ENCODE results near the gene BNIP5. TPM values are rescaled to one million over a fixed set of nuclear protein-coding genes. Genes with fewer than 3 reads are reported as not detected.

BNIP5 gene
- total RNA-seq, 2 donors from 2014 or later, result 11.4 to 14.4 TPM

DNA sequence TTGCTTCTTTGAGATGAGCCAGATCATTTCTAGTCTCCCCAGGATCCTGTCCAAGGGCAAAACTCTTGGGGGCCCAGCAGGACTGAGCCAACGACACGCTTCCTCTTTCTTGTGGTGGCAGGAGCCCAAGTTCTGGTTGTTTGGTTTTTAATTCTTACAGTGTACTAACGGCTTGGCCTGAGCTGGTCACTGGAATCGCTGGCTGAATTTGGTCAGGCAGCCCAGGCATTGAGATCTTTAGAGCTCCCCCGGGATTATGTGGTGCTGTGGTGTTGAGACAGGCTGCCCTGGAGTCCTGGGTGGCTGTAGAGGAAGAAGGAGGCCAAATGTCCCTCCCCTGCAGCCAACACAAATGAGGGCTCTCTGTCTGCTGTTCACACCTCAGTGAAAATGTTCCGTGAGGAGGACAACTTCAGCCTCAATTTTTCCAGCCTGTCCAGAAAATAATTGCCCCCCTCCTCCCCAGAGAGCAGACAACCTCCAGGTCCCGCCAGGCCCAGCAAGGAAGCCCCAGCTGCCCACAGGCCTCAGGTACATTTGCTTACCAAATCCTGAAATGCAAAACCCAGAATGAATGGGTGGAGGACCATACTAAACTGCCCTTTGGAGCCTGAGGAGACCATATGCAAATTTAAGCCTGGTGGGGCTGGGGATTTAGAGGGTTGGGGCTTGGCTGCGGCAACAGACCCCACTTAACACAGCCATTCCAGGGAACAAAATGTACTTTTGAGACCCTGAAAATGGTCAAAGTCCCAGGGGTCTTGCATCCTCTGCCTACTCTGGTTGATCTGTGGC lies 23.6 kb downstream of the BNIP5 start:
- DNase-seq, result no peak
- intact Hi-C loops (cut with DNase I, micrococcal nuclease), result no loop called here
- ATAC-seq, result no peak

DNA sequence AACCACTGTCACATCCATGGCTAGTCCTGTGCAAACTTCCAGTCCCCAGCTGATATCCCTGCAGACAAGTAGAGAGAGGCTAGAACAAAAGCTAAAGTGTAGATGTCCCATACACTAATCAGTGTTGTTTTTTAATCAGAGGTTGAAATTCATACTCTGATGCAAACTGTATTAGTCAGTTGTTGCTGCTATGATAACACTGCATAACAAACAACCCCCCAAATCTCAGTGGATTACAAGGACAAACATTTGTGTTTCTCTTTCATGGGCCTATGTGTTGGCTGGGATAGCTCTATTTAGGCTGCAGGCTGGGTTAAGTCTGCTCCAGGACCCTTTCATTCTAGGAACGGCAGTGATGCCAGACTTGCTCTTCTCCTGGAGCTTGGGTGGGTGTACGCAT lies 26.8 kb downstream of the BNIP5 start:
- intact Hi-C loops (cut with DNase I, micrococcal nuclease), result no loop called here
- no peak for DNase-seq

DNA sequence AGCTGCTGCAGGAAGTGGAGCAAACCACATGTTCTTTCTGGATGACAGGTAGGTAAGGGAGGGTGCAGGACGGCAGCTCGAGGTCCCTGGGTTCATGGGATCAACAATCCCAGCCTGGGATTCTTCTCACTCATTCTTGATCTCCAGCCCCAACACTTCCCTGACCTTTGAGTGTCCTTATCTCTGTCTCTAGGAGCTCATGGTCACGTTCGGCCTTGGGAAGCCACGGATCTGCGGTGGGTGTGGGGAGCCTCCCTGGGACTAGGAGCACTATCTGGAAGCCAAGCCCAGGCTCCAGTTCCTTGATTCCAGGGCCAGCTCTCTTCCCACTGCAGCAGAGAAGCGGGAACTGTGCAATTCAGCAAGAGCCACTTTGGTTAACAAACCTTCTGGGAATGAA lies 27.5 kb downstream of the BNIP5 start:
- ATAC-seq, result peak; percentile 69
- no peak for DNase-seq
- intact Hi-C loops (cut with DNase I, micrococcal nuclease), result no loop called here

More for the DNA sequence above, 26.8 kb downstream of the BNIP5 start:
- ATAC-seq, result no peak

DNA sequence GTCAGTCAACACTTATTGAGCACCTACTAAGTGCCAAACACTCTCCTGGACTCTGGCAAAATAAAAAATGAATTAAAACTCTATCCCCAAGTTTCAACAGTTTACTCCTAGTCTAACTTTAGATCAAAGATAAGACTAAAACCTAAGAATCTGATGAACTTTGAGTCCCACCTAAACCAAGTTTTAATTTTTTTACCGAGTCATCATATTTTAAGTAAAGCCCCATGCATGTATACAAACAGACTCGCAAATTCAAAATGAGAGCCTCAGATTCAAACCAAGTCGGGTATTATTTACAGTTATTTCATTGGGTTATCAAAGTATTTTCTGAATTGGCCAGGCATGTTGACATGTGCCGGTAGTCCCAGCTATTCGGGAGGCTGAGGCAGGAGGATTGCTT lies 28.2 kb downstream of the BNIP5 start:
- ATAC-seq, result no peak
- no peak for DNase-seq
- intact Hi-C loops (cut with DNase I, micrococcal nuclease), result no loop called here

DNA sequence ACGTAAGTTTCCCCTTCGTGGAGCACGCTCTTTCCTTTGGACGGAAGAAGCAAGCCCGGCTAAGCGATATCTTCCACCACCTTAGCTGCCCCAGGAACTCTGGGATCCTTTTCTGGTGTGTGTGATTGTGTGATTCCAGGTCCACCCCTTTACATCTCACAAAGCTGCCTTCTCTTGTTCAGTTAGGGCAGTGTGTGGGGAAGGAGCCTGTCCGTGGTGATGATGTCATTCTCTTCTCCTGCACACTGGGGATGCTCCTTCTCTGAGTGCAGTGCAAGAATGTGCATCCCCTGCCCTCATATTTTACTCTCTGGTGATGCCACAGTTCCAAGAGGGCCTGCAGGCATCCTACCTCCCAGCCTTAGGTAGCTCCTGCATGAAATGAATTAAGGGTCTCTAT lies 30.3 kb downstream of the BNIP5 start:
- intact Hi-C loops (cut with DNase I, micrococcal nuclease), result no loop called here
- DNase-seq (no peak), ATAC-seq (no peak)

DNA sequence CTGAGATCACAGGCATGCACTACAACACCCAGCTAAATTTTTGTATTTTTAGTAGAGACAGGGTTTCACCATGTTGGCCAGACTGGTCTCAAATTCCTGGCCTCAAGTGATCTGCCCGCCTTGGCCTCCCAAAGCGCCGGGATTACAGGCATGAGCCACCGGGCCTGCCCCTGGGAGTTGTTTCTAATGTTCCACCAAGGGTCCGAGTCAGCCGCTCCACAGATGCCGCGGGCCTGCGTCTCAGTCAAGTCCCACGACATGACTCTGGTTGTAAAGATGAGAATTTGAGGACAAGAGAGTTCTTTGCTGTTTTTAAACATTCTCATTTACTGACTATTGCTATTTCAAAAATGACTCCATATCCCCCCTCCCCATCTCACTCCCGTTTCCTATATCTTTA lies 30.8 kb downstream of the BNIP5 start:
- no peak for ATAC-seq
- DNase-seq, result no peak

DNA sequence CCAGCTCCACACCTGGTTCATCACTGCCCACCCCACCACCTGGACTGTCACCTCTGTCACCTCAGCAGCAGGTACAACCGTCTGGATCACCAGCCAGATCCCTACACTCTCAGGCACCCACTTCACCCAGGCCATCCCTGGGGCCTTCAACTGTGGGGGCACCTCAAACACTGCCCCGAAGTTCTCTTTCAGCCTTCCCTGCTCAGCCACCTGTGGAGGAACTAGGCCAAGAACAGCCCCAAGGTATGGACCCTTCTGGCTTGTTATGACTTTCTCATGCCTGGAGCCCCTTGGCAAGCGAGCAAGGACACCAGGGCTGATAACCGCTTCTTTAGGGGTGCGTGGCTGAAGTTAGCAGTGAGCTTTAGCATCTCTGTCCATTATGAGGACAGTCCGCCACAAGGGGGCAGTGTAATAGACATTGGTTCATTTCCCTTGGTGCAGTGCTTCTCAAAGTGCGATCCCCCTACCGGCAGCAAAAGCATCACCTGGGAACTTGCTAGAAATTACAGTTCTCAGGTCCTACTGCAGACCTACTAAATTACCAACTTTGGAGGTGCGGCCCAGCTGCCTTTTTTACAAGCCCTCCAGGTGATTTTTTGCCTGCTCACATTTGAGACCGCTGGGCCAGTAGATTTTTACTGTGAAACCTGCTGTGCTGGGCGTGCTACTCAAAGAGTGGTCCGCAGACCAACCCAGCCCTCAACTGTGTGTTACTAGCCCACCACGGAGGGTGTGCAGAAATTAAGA lies 34.3 kb downstream of the BNIP5 start:
- peak; percentile 86 to 98 for DNase-seq
- ATAC-seq, result peak; percentile 95
- intact Hi-C loops (cut with DNase I, micrococcal nuclease), result loop anchor here (5.0 kb wide), 2 partner anchors 55 to 60 kb away; no protein-coding TSS in a partner anchor

More for the DNA sequence above, 30.8 kb downstream of the BNIP5 start:
- intact Hi-C loops (cut with DNase I, micrococcal nuclease), result no loop called here

DNA sequence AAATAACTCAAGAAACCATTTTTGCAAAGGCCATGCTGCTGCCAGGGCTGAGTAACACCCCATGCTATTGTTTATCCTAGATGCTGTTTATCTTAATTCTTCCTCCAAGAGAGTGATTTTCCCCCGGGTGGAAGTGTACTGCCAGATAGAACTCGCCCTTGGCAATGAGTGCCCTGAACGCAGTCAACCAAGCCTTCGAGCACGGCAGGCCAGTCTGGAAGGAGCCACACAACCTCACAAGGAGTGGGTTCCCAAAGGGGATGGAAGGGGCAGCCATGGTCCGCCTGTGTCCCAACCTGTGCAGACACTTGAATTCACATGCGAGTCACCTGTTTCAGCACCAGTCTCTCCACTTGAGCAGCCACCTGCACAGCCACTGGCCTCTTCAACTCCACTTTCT lies 34.9 kb downstream of the BNIP5 start:
- intact Hi-C loops (cut with DNase I, micrococcal nuclease), result loop anchor here (5.0 kb wide), 2 partner anchors 56 to 61 kb away; no protein-coding TSS in a partner anchor
- ATAC-seq (no peak), DNase-seq (no peak)

DNA sequence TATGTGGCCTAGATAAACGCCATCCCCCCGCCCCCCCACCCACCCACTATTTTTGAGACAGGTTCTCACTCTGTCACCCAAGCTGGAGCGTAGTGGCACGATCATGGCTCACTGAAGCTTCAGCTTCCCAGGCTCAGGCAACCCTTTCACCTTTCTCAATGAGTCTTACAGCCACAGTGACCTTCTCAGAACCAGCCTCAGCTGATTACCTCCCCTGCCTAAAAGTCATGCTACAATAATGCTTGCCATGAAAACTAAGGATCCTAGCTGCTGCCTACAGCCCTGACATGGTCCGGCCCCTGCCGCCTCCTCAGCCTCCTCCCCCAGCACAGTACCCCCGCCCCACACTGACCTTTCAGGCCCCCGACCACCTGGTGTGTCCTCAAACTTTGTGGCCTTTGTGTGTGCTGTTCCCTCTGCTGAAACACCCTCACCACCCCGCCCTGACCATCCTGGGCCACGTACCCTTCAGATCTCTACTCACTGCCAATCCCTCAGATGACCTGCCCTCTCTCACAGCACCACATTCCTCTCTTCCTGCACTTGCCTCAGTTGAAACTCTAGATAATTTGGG lies 35.5 kb downstream of the BNIP5 start:
- ATAC-seq, result no peak
- intact Hi-C loops (cut with DNase I, micrococcal nuclease), result loop anchor here (5.0 kb wide), 2 partner anchors 56 to 61 kb away; no protein-coding TSS in a partner anchor

DNA sequence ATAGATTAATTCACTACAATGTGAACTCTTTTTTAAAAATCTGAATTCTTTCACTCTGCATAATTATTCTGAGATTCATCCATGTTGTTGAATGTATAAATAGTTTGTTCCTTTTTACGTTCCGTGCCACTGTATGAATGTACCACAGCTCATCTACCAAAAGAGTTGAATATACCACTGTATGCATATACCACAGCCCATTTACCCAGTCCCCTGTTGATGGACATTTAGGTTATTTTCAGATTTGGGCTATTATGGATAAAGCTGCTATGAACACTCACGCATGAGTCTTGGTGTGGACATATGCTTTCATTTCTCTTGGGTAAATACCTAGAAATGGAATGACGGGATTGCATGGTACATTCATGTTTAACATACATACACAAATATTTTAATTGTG lies 38.7 kb downstream of the BNIP5 start:
- intact Hi-C loops (cut with DNase I, micrococcal nuclease), result no loop called here

More for the DNA sequence above, 35.5 kb downstream of the BNIP5 start:
- no peak for DNase-seq

DNA sequence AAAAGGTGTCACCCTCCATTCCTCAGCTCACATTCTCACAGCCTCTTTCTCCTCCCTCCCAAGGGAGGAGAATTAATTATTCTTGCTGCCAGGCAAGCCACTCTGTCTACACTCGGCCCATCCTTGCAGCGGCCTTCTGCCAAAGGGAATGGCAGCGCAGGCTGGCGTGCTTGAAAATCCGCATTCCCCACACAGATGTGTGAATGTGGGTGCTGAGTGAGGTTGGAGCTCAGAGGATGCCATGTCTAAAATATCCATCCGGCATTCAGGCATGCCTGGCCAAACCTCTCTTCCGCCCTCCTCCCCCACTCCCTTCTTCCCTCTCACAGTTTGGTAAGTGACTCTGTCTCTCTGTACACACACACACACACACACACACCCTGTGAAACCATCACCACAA lies 39.2 kb downstream of the BNIP5 start:
- DNase-seq, result no peak
- no peak for ATAC-seq
- intact Hi-C loops (cut with DNase I, micrococcal nuclease), result no loop called here

More for the DNA sequence above, 38.7 kb downstream of the BNIP5 start:
- DNase-seq (no peak), ATAC-seq (no peak)

DNA sequence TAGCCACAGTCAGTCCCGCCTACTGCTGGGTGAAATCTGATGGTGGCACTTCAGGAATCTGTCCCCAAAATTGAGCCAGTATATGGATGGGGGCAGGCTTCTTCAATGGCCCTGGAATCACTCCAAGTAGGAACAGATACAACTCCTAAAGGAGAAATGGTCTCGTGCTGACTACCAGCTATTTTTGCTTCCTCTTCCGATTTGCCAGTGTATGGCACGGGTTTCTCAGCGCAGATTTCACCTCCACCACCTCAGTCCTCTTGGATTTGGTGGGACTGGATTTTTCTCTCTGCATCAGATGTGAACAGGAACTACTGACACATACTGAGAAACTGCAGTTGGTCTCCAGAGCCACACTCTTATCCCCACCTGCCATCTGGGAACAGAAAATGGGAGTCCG lies 39.6 kb downstream of the BNIP5 start:
- no peak for ATAC-seq
- intact Hi-C loops (cut with DNase I, micrococcal nuclease), result no loop called here
- no peak for DNase-seq

DNA sequence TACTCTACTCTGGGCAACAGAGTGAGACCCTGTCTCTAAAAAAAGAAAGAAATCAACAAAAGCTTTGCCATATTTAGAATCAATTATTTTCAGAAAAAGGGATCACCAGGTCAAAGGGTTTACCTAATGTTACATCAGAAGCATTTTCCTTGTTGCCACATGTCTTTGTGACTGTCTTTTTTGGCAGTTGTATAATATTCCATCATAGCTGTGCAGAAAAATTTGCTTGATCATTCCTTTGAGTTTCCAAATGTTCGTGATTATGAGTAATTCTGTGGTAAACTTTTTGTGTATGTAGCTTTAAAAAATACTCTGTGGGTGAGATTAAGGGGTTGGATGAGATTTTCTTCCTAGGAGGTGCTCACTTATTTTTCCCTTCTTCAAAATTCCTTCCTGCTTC lies 40.4 kb downstream of the BNIP5 start:
- DNase-seq (no peak), ATAC-seq (no peak)
- intact Hi-C loops (cut with DNase I, micrococcal nuclease), result no loop called here

DNA sequence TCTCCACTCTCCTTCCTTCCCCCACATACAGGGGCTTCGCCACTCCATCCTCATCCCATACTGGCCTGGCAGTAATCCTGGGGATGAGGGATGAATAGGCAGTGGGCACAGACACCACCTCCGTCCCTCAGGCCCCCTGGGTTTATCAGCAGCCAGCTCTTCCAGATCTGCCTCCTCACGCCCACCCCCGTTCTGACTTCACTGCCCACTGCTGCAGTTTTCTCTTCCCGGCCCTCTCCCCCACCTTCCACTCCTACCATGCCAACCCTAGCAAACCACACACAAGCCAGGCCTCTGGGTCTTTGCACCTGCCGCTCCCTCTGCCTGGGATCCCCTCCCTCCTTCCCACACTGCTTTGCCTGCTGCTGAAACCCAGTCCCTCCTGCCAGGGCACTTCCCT lies 44.5 kb downstream of the BNIP5 start:
- ATAC-seq, result no peak
- intact Hi-C loops (cut with DNase I, micrococcal nuclease), result no loop called here
- DNase-seq, result no peak

DNA sequence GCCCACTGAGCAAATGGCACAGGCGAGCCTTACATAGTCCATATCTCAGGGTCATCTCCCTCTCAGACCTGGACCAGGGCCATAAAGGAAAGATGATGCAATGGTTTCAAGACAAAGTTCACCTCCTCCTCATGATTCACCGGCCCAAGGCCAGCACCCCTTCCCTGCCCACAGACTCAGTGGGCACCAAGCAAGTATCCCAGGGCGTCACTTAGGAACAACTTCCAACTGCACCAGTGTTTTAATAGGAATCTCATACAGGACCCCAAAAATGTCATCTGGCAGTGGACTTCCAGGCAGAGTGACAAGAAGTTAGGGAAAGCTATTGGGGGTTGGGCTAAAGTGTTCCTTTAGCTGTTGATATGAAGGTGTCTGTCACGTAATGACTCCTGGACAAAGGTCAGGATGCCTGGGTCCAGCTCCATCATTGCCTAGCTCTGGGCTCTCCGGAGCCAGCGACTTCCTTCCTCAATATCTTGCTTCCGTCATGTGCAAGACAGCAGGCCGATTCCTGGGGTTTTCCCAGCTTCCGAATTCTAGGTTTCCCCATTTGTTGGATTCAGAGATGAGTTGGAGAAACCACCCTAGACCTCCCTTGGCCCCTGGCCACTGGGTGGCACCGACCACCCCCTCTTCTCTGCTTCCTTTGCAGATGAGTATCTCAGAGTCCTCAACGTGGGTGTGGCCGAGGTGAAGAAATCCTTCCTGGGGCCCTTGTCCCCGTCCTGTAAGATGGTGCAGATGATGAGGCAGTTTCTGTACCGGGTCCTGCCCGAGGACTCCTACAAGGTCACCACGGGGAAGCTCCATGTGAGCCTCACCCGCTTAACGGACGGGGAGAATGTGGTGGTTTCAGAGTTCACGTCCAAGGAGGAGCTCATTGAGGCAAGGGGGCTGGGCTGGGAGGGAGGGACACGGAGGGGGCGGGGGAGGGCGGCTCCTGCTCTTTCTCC lies 45.7 kb downstream of the BNIP5 start:
- DNase-seq (peak; percentile 46 to 61), ATAC-seq (peak; percentile 86)
- intact Hi-C loops (cut with DNase I, micrococcal nuclease), result no loop called here

DNA sequence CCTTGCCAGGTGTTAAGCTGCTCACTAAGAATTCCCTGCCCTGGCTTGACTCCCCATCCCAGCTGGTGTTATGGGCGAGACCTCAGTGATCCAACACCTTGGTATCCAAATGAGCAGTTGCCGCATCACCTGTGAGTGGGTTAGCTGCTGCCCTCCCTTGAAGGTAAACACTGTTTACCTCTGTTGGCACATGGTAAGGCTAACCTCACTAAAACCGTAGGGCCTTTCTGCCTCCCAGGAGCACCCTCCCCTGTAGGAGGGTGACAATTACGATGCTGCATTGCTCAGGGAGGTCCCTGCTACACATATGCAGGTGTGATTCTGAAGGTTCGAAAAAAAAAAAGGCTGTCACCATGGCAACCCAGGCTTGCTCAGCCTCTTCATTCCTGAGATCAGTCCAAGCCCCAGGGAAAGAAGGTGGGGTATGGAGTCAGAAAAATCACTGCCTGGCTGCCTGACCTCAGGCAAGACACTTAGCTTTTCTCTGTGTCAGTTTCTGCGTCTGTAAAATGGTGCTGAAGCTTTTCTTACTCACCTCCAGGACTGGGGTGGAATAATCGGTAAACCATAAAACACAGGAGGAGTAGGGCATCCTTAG lies 47.3 kb downstream of the BNIP5 start:
- no peak for DNase-seq
- no peak for ATAC-seq
- intact Hi-C loops (cut with DNase I, micrococcal nuclease), result no loop called here

DNA sequence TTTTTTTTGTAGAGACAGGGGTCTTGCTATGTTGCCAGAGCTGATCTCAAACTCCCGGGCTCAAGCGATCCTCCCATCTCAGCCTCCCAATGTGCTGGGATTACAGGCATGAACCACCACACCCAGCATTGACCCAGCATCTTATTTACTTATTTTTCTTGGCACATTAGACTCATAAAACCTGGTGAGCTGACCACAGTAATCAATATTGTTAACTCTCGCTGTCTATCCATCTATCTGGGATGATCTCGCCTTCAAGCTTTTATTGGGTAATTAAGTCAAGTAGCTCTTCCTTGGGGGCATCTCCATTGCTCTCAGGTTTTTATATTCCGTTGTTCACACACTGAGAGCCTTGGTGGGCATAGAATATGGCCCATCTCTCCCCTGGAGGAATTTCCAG lies 49.8 kb downstream of the BNIP5 start:
- intact Hi-C loops (cut with DNase I, micrococcal nuclease), result no loop called here

DNA sequence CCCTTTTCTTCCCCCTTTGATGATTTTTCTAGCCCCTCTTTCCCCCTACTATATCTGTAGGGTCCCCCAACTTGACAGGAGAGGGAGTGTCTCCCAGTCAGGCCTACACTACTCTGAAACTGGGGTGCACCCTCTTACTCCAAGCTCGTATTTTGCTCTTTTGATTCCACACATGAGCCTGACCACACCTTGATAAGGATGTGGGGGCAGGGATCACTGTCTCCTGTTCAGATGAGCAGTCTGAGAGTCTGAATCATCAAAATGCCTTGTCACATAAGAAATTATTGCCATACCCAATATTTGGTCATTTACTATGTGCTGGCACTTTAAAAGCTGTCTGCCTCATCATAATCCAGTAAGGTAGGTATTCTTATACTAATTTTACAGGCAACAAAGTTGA lies 50.9 kb downstream of the BNIP5 start:
- ATAC-seq (no peak), DNase-seq (no peak)
- intact Hi-C loops (cut with DNase I, micrococcal nuclease), result no loop called here

More for the DNA sequence above, 49.8 kb downstream of the BNIP5 start:
- no peak for ATAC-seq
- DNase-seq, result no peak
